ENCODE data around the gene PTPN14. TPM values are rescaled to one million over a fixed set of nuclear protein-coding genes. Genes with fewer than 3 reads are reported as not detected.
"Not testable (repeated sequence)": the region's sequence is repeated elsewhere in the genome, so short reads cannot be mapped to it uniquely, and the experiment has no call there.

Gene PTPN14
- total RNA-seq: 10 to 100 TPM; 13.5 to 23.5 TPM

DNA sequence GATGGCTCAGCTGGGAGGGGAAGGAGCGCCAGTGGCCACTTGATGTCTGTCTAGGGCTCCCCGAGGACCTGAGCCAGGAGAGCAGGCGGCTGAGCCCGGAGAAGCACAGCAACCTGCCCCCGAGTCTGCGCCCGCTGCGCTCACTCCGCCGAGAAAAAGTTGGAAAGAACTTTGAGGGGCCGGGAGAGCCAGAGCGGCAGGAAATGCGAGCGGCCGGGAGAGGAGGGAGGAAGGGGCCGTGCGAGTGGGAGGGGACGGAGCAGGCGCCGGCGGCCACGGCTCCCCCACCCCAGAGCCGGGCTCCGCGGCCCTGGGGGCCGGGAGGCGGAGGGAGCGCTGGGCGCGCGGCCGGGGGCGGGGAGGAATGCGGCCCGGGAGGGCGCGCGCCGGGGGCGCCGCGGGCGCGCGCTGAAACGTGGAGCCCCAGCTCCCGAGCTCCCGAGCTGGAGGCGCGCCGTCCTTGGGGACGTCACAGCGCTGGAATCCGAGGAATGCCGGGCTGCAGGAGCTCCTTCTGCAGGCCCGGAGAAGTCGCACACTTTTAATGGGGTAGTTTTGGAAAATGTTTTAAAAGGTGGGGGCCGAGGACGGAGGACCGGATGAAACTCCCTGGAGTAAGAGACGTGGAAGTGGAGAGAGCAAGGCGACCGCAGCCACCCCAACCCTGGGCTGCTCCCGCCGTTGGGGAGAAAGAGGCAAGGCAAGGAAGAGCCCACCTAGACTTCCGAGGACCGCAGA is at the start of gene PTPN14:
Gene PTPN14, minus strand, starts transcription at position 167 of the 738 bp plus-strand sequence. CDS start 86,799 bp downstream, outside the sequence.
- peak; percentile 32 to 36 for DNase-seq
- H3K27me3 Mint-ChIP-seq (ENCODE audit: low read depth): peaks cover 78% of the 10 kb centered on the region

DNA sequence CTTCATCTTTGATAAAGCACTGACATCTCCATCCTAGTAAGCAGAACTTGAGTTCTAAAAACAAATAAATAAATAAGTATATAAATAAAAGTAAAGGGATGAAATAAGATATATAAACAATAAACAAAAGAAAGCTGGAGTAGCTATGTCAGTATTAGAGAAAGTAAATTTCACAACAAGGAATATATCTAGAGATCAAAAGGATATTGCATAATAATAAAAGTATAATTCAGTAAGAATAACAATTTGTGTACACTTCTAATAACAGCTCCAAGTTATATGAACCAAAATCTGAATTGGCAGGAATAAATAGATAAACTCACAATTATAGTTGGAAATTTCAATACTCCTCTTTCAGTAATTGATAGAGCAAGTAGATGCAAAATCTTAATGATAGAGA is 41.8 kb upstream of the PTPN14 start:
- no peak overlapping the region for H3K27ac Mint-ChIP-seq
- DNase-seq (no peak), ATAC-seq (replicated peaks in 1 of 2) (no peak)
- no peaks in the 10 kb centered on the region for H3K9me3 Mint-ChIP-seq
- H3K4me1 Mint-ChIP-seq (ENCODE audit: low read depth): no peaks in the 10 kb centered on the region
- no peaks in the 10 kb centered on the region for H3K36me3 Mint-ChIP-seq (ENCODE audit: insufficient read depth in 2 of 2)
- no peak overlapping the region for H3K4me3 Mint-ChIP-seq
- peaks cover 6% of the 10 kb centered on the region for H3K27me3 Mint-ChIP-seq (ENCODE audit: low read depth)

More for the DNA sequence above, at the start of gene PTPN14:
- Mint-ChIP-seq H3K4me3 (peak within 1 kb of the TSS; percentile 85 to 97), H3K9me3 (no peaks in the 10 kb centered on the region), H3K4me1 (ENCODE audit: low read depth) (peaks cover 7% of the 10 kb centered on the region), H3K36me3 (ENCODE audit: insufficient read depth in 2 of 2) (peaks cover 0 to 2% of the 10 kb centered on the region in 2 donors), H3K27ac (no peak within 1 kb of the TSS)
- peak; percentile 73 to 82 for ATAC-seq (replicated peaks in 1 of 2)

DNA sequence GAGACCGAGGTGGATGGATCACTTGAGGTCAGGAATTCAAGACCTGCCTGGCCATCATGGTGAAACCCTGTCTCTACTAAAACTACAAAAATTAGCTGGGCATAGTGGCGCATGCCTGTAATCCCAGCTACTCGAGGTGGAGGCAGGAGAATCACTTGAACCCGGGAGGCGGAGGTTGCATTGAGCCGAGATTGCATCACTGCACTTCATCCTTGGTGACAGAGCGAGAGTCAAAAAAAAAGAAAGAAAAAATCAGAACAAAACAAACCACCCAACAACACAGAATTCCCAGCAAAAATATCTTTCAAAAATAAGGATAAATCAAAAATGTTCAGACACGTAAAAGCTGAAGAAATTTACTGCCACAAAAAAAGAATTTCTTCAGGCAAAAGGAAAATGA is 40.5 kb upstream of the PTPN14 start:
- H3K27me3 Mint-ChIP-seq (ENCODE audit: low read depth); H3K9me3 Mint-ChIP-seq; H3K4me3 Mint-ChIP-seq; H3K27ac Mint-ChIP-seq; H3K4me1 Mint-ChIP-seq (ENCODE audit: low read depth); DNase-seq; H3K36me3 Mint-ChIP-seq (ENCODE audit: insufficient read depth in 2 of 2); ATAC-seq (replicated peaks in 1 of 2): not testable (repeated sequence)

DNA sequence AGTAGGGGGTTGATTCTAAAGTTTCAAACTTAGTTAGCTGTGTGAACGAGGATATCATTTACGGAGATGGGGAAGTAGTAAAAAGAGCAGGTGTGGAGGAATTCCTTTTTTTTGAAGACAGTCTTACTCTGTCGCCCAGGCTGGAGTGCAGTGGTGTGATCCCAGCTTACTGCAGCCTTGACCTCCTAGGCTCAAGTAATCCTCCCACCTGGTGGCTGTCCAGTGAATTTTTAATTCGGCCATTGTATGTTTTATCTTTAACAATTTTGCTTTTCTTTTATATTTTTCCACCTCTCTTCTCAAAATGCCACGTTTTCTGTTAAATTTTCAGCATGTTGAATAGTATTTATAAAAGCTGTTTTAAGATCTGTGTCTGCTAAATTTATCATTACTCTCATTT is 39.3 kb upstream of the PTPN14 start:
- no peak overlapping the region for H3K27ac Mint-ChIP-seq
- DNase-seq: no peak
- H3K27me3 Mint-ChIP-seq (ENCODE audit: low read depth): peaks cover 6% of the 10 kb centered on the region
- no peak for ATAC-seq (replicated peaks in 1 of 2)
- no peaks in the 10 kb centered on the region for H3K4me1 Mint-ChIP-seq (ENCODE audit: low read depth)
- no peaks in the 10 kb centered on the region for H3K9me3 Mint-ChIP-seq
- no peak overlapping the region for H3K4me3 Mint-ChIP-seq
- no peaks in the 10 kb centered on the region for H3K36me3 Mint-ChIP-seq (ENCODE audit: insufficient read depth in 2 of 2)

DNA sequence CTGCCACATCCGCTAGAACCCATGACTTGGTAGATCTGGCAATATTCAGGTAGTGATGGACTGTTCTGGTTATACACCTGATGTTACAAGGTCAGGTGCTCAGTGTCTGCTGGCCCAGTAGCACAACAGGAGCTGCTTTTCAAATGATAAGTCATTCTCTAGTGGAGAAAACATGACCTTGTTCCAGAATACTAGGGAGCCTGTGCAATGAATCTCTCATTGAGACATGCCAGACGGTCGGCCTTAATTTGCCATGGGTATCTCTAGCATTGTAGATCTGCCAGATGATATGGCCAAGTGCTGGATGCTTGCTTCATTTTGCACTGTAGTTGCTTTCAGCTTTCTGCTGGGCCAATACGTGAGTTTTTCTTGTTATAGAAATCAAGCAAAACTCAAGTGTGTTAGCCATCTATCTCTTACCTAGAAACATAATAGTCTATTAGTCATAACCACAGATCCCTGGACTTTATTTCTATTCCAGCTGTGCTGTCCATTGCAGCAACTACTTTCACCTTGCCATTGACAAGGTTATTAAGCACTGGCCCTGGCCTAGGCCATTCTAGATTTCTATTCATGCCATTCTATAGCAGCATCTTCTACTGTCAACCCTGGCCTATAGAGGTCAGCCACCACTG is 37.7 kb upstream of the PTPN14 start:
- Mint-ChIP-seq H3K36me3 (ENCODE audit: insufficient read depth in 2 of 2) (no peaks in the 10 kb centered on the region), H3K27ac (no peak overlapping the region), H3K4me1 (ENCODE audit: low read depth) (peaks cover 5% of the 10 kb centered on the region)

DNA sequence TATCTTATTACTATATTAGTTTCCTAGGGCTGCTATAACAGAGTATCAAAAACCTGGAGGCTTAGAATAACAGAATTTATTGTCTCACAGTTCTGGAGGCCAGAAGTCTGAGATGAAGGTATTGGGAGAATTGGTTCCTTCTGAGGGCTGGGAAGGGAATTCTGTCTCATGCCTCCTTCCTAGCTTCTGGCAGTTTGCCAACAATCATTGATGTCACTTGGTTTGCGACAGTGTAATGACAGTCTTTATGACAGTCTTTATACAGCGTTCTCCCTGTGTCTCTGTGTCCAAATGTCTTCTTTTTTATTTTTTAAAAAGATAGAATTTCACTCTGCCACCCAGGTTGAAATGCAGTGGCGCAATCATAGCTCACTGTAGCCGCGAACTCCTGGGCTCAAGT is 35.8 kb upstream of the PTPN14 start:
- H3K4me3 Mint-ChIP-seq: no peak overlapping the region
- ATAC-seq (replicated peaks in 1 of 2) (no peak), DNase-seq (no peak)
- peaks cover 8% of the 10 kb centered on the region for H3K4me1 Mint-ChIP-seq (ENCODE audit: low read depth)
- no peak overlapping the region for H3K27ac Mint-ChIP-seq
- H3K27me3 Mint-ChIP-seq (ENCODE audit: low read depth): peaks cover 6% of the 10 kb centered on the region
- no peaks in the 10 kb centered on the region for H3K36me3 Mint-ChIP-seq (ENCODE audit: insufficient read depth in 2 of 2)
- H3K9me3 Mint-ChIP-seq: no peaks in the 10 kb centered on the region

More for the DNA sequence above, 37.7 kb upstream of the PTPN14 start:
- DNase-seq (no peak), ATAC-seq (replicated peaks in 1 of 2) (no peak)
- Mint-ChIP-seq H3K9me3 (no peaks in the 10 kb centered on the region), H3K27me3 (ENCODE audit: low read depth) (peaks cover 6% of the 10 kb centered on the region), H3K4me3 (no peak overlapping the region)

DNA sequence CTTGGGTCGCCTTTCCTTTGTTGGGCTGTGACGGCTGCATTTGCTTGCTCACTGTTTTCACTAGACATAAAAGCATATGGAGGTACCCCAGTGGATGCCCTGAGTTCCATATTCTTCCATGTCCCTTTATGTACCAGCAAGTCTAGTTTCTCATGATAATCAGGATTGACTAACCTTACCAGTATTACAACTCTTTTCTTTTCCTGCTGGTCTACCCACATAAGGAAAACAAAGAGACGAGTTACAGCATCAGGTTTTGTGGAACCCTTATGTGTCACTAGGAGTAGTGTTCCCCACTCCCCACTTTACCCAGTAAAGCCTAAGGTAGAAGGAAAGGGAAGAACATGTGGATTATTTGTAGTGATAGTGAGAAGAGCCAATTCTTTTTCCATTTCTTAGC is 35.2 kb upstream of the PTPN14 start:
- Mint-ChIP-seq H3K27ac (no peak overlapping the region), H3K36me3 (ENCODE audit: insufficient read depth in 2 of 2) (no peaks in the 10 kb centered on the region), H3K4me3 (no peak overlapping the region), H3K4me1 (ENCODE audit: low read depth) (peaks cover 13% of the 10 kb centered on the region), H3K9me3 (no peaks in the 10 kb centered on the region), H3K27me3 (ENCODE audit: low read depth) (peaks cover 6% of the 10 kb centered on the region)
- ATAC-seq (replicated peaks in 1 of 2) (no peak), DNase-seq (no peak)

DNA sequence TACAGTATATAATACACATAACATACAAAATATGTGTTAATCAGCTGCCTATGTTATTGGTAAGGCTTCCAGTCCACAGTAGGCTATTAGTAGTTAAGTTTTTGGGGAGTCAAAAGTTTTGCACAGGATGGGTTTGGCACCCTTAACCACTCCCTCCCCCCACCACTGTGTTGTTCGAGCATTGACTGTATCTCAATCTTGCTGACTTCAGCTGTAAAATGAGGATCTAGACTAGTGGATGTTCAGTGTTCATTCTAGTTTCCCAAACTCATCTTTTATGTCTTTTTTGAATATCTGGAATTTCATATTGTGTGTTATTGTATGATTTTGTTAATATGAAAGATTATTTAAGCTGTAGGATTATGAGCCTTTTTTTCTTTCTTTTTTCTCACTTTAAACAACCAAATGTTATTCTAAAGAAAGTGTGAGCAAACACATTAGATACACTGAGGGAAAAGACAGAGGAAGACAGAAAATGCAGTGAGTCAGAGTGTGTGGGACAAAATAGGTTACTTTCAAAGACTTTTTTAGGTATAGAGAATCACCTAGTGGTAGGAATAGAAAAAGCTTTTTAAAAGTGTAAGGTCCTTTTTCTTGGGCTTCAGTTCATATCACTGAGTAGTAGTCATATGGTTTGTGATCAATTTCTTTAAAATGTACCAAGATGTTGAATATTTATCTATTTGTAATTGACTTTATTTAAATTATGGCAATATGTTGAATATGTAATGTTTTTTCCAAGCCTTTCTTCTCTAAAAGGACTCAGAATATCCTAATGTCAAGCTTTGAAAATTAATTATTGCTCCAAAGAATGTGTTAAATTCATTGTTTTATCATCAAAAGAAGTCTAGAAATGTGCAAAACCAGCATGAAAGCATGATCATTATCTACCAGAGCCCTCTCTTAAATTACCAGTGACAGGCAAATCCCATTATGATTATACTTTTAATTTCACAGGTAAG is 33.7 kb upstream of the PTPN14 start:
- H3K4me1 Mint-ChIP-seq (ENCODE audit: low read depth): peaks cover 14% of the 10 kb centered on the region
- ATAC-seq (replicated peaks in 1 of 2) (peak; percentile 93 to 94), DNase-seq (no peak)
- no peaks in the 10 kb centered on the region for H3K27me3 Mint-ChIP-seq (ENCODE audit: low read depth)
- no peak overlapping the region for H3K4me3 Mint-ChIP-seq
- no peaks in the 10 kb centered on the region for H3K36me3 Mint-ChIP-seq (ENCODE audit: insufficient read depth in 2 of 2)
- no peaks in the 10 kb centered on the region for H3K9me3 Mint-ChIP-seq
- H3K27ac Mint-ChIP-seq: no peak overlapping the region

DNA sequence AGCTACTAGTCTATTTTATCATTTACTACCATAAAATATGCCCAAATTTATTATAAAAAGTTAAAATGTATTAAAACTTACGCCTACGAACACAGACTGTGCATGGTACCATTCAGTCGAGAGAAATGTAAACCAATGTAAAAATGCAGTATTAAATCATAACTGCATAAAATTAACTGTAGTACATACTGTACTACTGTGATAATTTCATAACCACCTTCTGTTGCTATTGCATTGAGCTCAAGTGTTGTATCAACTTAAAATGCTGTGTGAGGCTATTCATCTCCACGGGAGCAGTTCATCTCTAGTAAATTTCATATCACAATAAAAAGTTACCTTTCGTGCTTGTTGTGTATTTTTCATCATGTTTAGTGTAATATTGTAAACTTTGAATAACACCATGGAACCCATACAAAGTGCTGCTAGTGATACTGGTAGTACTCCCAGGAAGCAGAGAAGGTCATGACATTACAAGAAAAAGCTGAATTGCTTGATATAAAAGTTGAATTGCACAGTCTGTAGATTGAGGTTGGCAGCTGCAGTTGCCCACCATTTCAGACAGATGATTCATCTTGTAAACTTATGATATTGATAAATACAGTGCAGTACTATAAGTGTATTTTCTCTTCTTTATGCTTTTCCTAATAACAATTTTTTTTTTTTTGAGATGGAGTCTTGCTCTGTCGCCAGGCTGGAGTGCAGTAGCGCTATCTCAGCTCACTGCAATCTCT is 32.6 kb upstream of the PTPN14 start:
- Mint-ChIP-seq H3K27me3 (ENCODE audit: low read depth) (no peaks in the 10 kb centered on the region), H3K4me3 (no peak overlapping the region), H3K27ac (peak overlapping the region; percentile 50), H3K4me1 (ENCODE audit: low read depth) (peaks cover 14% of the 10 kb centered on the region), H3K9me3 (no peaks in the 10 kb centered on the region), H3K36me3 (ENCODE audit: insufficient read depth in 2 of 2) (no peaks in the 10 kb centered on the region)
- ATAC-seq (replicated peaks in 1 of 2) (no peak), DNase-seq (no peak)

DNA sequence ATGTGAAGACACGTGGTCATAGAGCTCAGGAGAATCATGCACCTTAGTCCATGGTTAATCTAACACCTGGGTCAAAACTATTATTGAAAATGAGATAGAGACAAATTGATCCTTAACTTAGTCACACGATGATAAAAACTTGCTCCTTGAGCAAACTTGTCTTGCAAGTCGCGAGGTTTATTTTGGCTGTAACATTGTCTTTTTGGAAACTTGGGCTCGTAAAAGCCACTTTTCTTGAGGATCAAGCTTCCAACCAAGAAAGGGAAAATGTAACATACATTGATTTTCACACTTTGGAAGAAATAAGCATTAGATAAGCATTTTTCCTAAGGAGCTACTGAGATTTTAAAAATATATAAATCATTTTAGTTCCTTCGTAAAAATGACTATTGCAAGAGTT is 31.7 kb upstream of the PTPN14 start:
- Mint-ChIP-seq H3K27ac (no peak overlapping the region), H3K4me1 (ENCODE audit: low read depth) (peaks cover 14% of the 10 kb centered on the region), H3K36me3 (ENCODE audit: insufficient read depth in 2 of 2) (peaks cover under 1 to 1% of the 10 kb centered on the region in 2 donors), H3K27me3 (ENCODE audit: low read depth) (no peaks in the 10 kb centered on the region), H3K4me3 (no peak overlapping the region), H3K9me3 (peaks cover 1% of the 10 kb centered on the region in 2 donors)
- ATAC-seq (replicated peaks in 1 of 2): no peak
- DNase-seq: no peak

DNA sequence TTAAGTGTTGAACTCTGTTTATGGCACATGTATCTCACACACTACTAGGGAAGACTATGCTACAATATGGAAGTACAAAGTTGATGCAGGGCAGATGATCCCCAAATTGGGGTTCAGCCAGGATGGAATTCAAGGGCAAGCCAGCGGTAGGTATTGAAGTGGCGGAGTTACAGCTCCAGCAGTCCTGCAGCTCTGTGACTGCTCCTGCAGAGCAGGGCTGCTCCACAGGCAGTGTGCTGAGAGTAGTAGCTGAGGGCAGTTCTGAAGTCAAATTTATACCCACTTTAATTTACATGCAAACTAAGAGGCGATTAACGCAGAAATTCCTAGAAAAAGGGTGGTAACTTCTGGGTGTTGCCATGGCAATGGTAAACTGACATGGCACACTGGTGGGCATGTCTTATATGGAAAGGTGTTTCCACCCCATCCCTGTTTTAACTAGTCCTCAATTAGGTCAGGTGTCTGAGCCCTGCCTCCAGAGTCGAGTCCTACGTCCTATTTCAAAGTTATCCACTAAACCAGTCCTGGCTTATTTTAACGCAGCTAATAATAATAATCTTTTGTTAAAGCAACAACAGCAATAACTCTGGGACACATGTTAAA is 31.0 kb upstream of the PTPN14 start:
- peaks cover 14% of the 10 kb centered on the region for H3K4me1 Mint-ChIP-seq (ENCODE audit: low read depth)
- DNase-seq: no peak
- no peak overlapping the region for H3K27ac Mint-ChIP-seq
- no peak overlapping the region for H3K4me3 Mint-ChIP-seq
- no peaks in the 10 kb centered on the region for H3K27me3 Mint-ChIP-seq (ENCODE audit: low read depth)
- peaks cover 3 to 6% of the 10 kb centered on the region in 2 donors for H3K36me3 Mint-ChIP-seq (ENCODE audit: insufficient read depth in 2 of 2)
- no peak for ATAC-seq (replicated peaks in 1 of 2)
- H3K9me3 Mint-ChIP-seq: peaks cover 3 to 6% of the 10 kb centered on the region in 2 donors

DNA sequence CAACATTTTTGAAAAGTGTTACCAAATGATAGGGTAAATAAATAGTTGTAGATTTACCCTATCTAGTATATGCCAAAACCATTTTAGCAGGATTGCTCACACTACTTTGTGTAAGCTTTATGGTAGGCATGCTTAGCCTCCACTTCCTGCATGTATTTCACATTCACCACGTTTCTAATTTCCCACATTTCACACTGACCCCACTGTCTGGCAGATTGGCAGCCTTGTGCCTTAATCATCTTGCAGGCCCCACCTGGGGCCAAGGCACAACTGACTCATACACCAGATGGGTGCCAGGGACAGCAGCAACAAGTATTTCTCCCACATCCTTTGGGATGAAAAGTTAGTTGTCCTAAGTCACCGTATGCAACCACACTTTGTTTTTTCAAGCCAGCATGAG is 30.4 kb upstream of the PTPN14 start:
- Mint-ChIP-seq H3K4me3 (no peak overlapping the region), H3K4me1 (ENCODE audit: low read depth) (peaks cover 14% of the 10 kb centered on the region), H3K36me3 (ENCODE audit: insufficient read depth in 2 of 2) (peaks cover 3 to 10% of the 10 kb centered on the region in 2 donors), H3K9me3 (peaks cover 3 to 6% of the 10 kb centered on the region in 2 donors), H3K27ac (no peak overlapping the region), H3K27me3 (ENCODE audit: low read depth) (no peaks in the 10 kb centered on the region)
- peak in 1 of 2 donors; percentile 34 for ATAC-seq (replicated peaks in 1 of 2)
- DNase-seq: no peak

Measured in activated T-cell treated with anti-CD3 and anti-CD28 coated beads, Interleukin-2, amount 50 U/mL, for 72 hours (primary cell).